IMR-90 (cell line): ENCODE results near the gene LLGL2. TPM values are rescaled to one million over a fixed set of nuclear protein-coding genes. Genes with fewer than 3 reads are reported as not detected.

Experiments used
- ATAC-seq: fragments of 200-7000 bp; cut with Tn5 transposase; 2 replicates; pipeline ENCODE4 v1.9.1; 2020; ENCODE audit warnings: low read depth, mild to moderate bottlenecking, moderate library complexity
- BruUV-seq: library from RNA; stranded (reverse); fragments of 400-500 nt; replicated peaks from 2 replicates; lab custom pipeline; 2021; lab: Mats Ljungman, UMichigan
- CTCF ChIA-PET: fragments of 300-600 bp; formaldehyde crosslinking; extraction: SDS; loops from one replicate; lab custom pipeline; 2021; ENCODE audit warnings: antibody characterized with exemption; lab: Yijun Ruan, JAX
- POLR2A ChIA-PET: fragments of 300-600 bp; sonication (Branson Sonifier 250); formaldehyde crosslinking; loops from one replicate; lab custom pipeline; 2022; ENCODE audit warnings: antibody characterized with exemption; ENCODE audit not compliant: unreplicated experiment; lab: Charles Lee
- DNase-seq: peaks from one replicate; pipeline ENCODE4 v3.0.0; 2013
- H2AFZ ChIP-seq: replicated peaks from 2 replicates; pipeline ENCODE3; 2013; ENCODE audit warnings: low read length, mild to moderate bottlenecking; ENCODE audit not compliant: poor library complexity
- H2AK5ac ChIP-seq: 2 replicates; pipeline ENCODE4 v1.6.1; 2013; ENCODE audit warnings: low read depth, low read length, inconsistent platforms
- H2AK9ac ChIP-seq: replicated peaks from 2 replicates; pipeline ENCODE3; 2013; ENCODE audit warnings: mild to moderate bottlenecking, low read depth, low read length, moderate library complexity; ENCODE audit not compliant: poor library complexity
- H2BK120ac ChIP-seq: 2 replicates; pipeline ENCODE4 v1.6.1; 2013; ENCODE audit warnings: low read depth, low read length, inconsistent platforms
- H2BK15ac ChIP-seq: 3 replicates; pipeline ENCODE4 v1.6.1; 2013; ENCODE audit warnings: low read depth, low read length, inconsistent platforms
- H2BK20ac ChIP-seq: 2 replicates; pipeline ENCODE4 v1.6.1; 2013; ENCODE audit warnings: low read depth, mild to moderate bottlenecking, inconsistent platforms, low read length, moderate library complexity
- H2BK5ac ChIP-seq: 2 replicates; pipeline ENCODE4 v1.6.1; 2013; ENCODE audit warnings: mild to moderate bottlenecking, low read depth, low read length, inconsistent platforms; ENCODE audit not compliant: poor library complexity, severe bottlenecking
- H3K14ac ChIP-seq: replicated peaks from 2 replicates; pipeline ENCODE4 v1.6.1; 2013; ENCODE audit warnings: low read depth, low read length, inconsistent platforms
- H3K18ac ChIP-seq: 2 replicates; pipeline ENCODE4 v1.6.1; 2013; ENCODE audit warnings: low read depth, low read length, control low read depth
- H3K23ac ChIP-seq: 2 replicates; pipeline ENCODE4 v1.6.1; 2013; ENCODE audit warnings: low read depth, low read length, inconsistent platforms
- H3K27ac ChIP-seq: 2 replicates; pipeline ENCODE4 v1.5.1; 2013; ENCODE audit warnings: mild to moderate bottlenecking, control low read depth, low read length; ENCODE audit not compliant: insufficient read depth
- H3K27me3 ChIP-seq: 2 replicates; pipeline ENCODE4 v1.6.1; 2013; ENCODE audit warnings: low read length; ENCODE audit not compliant: control insufficient read depth, insufficient read depth
- H3K36me3 ChIP-seq: 2 replicates; pipeline ENCODE4 v1.6.1; 2013; ENCODE audit warnings: low read length, mixed read lengths; ENCODE audit not compliant: control insufficient read depth, insufficient read depth
- H3K4ac ChIP-seq: 2 replicates; pipeline ENCODE4 v1.6.1; 2013; ENCODE audit warnings: low read depth, low read length, inconsistent platforms
- H3K4me1 ChIP-seq: 2 replicates; pipeline ENCODE4 v1.6.1; 2013; ENCODE audit warnings: low read length, mixed read lengths; ENCODE audit not compliant: control insufficient read depth, insufficient read depth
- H3K4me2 ChIP-seq: 2 replicates; pipeline ENCODE4 v1.6.1; 2013; ENCODE audit warnings: low read depth, mild to moderate bottlenecking, control low read depth, low read length, moderate library complexity
- H3K4me3 ChIP-seq: 2 replicates; pipeline ENCODE4 v1.5.1; 2013; ENCODE audit warnings: low read depth, mild to moderate bottlenecking, control low read depth, low read length, moderate library complexity; ENCODE audit not compliant: insufficient read depth
- H3K56ac ChIP-seq: 2 replicates; pipeline ENCODE4 v1.6.1; 2013; ENCODE audit warnings: low read length, inconsistent platforms; ENCODE audit not compliant: insufficient read depth; ENCODE audit errors: extremely low read depth
- H3K79me1 ChIP-seq, 2 experiments: 2 replicates each; pipeline ENCODE4 v1.6.1; 2013; ENCODE audit warnings: low read length in 2 of 2, inconsistent platforms in 1 of 2, low read depth in 1 of 2
- H3K9ac ChIP-seq: 2 replicates; pipeline ENCODE4 v1.6.1; 2013; ENCODE audit warnings: low read depth, low read length, control low read depth
- H3K9me1 ChIP-seq: 2 replicates; pipeline ENCODE4 v1.6.1; 2013; ENCODE audit warnings: low read length, inconsistent platforms; ENCODE audit not compliant: insufficient read depth
- H3K9me3 ChIP-seq: 2 replicates; pipeline ENCODE4 v1.6.1; 2013; ENCODE audit warnings: low read length; ENCODE audit not compliant: control insufficient read depth, insufficient read depth
- H4K20me1 ChIP-seq: 2 replicates; pipeline ENCODE4 v1.6.1; 2013; ENCODE audit warnings: low read length, inconsistent platforms; ENCODE audit not compliant: insufficient read depth
- H4K5ac ChIP-seq: 2 replicates; pipeline ENCODE4 v1.6.1; 2013; ENCODE audit warnings: mild to moderate bottlenecking, low read depth, low read length, control low read depth
- H4K8ac ChIP-seq, 2 experiments: 2 replicates each; pipeline ENCODE4 v1.6.1; 2013; ENCODE audit warnings: low read depth in 2 of 2, low read length in 2 of 2, control low read depth in 1 of 2, inconsistent platforms in 1 of 2
- H4K91ac ChIP-seq: 2 replicates; pipeline ENCODE4 v1.6.1; 2013; ENCODE audit warnings: low read depth, low read length, inconsistent platforms; ENCODE audit not compliant: insufficient read depth
- BHLHE40 ChIP-seq: fragments of 150-350 bp; IDR thresholded peaks from 2 replicates; pipeline ENCODE4 v1.6.1; 2016; ENCODE audit warnings: mild to moderate bottlenecking, low read depth, low read length
- CEBPB ChIP-seq: IDR thresholded peaks from 2 replicates; pipeline ENCODE4 v1.6.1; 2012; ENCODE audit warnings: low read depth, low read length, improper control_type of control experiment
- CHD1 ChIP-seq: IDR thresholded peaks from 2 replicates; pipeline ENCODE4 v1.6.1; 2012; ENCODE audit warnings: low read depth, low read length, improper control_type of control experiment
- CTCF ChIP-seq: conservative IDR thresholded peaks from 2 replicates; pipeline ENCODE4 v1.5.1; 2012; ENCODE audit warnings: mild to moderate bottlenecking, low read depth, low read length, improper control_type of control experiment
- ELK1 ChIP-seq: fragments of 150-350 bp; IDR thresholded peaks from 2 replicates; pipeline ENCODE4 v1.6.1; 2016; ENCODE audit warnings: low read depth, mild to moderate bottlenecking, low read length, moderate library complexity, borderline replicate concordance
- FOS ChIP-seq: fragments of 150-350 bp; IDR thresholded peaks from 2 replicates; pipeline ENCODE4 v1.6.1; 2016; ENCODE audit warnings: low read depth, low read length
- MAFK ChIP-seq: IDR thresholded peaks from 2 replicates; pipeline ENCODE4 v1.6.1; 2012; ENCODE audit warnings: low read depth, low read length, improper control_type of control experiment
- MXI1 ChIP-seq: IDR thresholded peaks from 2 replicates; pipeline ENCODE4 v1.6.1; 2012; ENCODE audit warnings: low read depth, mild to moderate bottlenecking, low read length, moderate library complexity, borderline replicate concordance
- NFE2L2 ChIP-seq: fragments of 150-350 bp; IDR thresholded peaks from 2 replicates; pipeline ENCODE4 v1.6.1; 2016; ENCODE audit warnings: low read depth, mild to moderate bottlenecking, low read length
- POLR2A ChIP-seq: IDR thresholded peaks from 2 replicates; pipeline ENCODE4 v1.6.1; 2012; ENCODE audit warnings: mild to moderate bottlenecking, low read depth, low read length
- RAD21 ChIP-seq: IDR thresholded peaks from 2 replicates; pipeline ENCODE4 v1.6.1; 2012; ENCODE audit warnings: low read length, improper control_type of control experiment
- RCOR1 ChIP-seq: IDR thresholded peaks from 2 replicates; pipeline ENCODE4 v1.6.1; 2012; ENCODE audit warnings: mild to moderate bottlenecking, low read length, improper control_type of control experiment; ENCODE audit not compliant: insufficient replicate concordance
- RFX5 ChIP-seq: IDR thresholded peaks from 2 replicates; pipeline ENCODE4 v1.8.0; 2012; ENCODE audit warnings: low read depth, mild to moderate bottlenecking, low read length, moderate library complexity
- SMC3 ChIP-seq: fragments of 150-350 bp; IDR thresholded peaks from 2 replicates; pipeline ENCODE4 v1.6.1; 2016; ENCODE audit warnings: low read depth, mild to moderate bottlenecking, antibody characterized with exemption, low read length, moderate library complexity
- USF2 ChIP-seq: fragments of 150-350 bp; IDR thresholded peaks from 2 replicates; pipeline ENCODE4 v1.6.1; 2017; ENCODE audit warnings: mild to moderate bottlenecking, antibody characterized with exemption, low read length, low read depth
- WGBS, 2 experiments: methylation state at CpG; one replicate each; pipeline versions ENCODE4 v1.1.5 to v1.1.7; 2013; ENCODE audit warnings: missing lambda C conversion rate in 2 of 2; ENCODE audit not compliant: insufficient read length in 1 of 2; ENCODE audit errors: extremely low coverage in 2 of 2; 5-methylcytosine and 5-hydroxymethylcytosine counted together
- dilution Hi-C: fragments of 300-500 bp; cut with HindIII; formaldehyde crosslinking; loops from one replicate; pipeline ENCODE4 v1.14.3; 2018; ENCODE audit warnings: low sequenced_read_pairs; ENCODE audit not compliant: unreplicated experiment
- in situ Hi-C: fragments of 300-500 bp; cut with MboI; formaldehyde crosslinking; loops from 3 replicates; pipeline ENCODE4 v1.14.3; 2019; ENCODE audit warnings: low sequenced_read_pairs, inconsistent platforms, mixed read lengths
- intact Hi-C: fragments of 100-400 bp; cut with micrococcal nuclease; formaldehyde crosslinking; loops from 2 replicates; pipeline ENCODE4 v1.10.0; 2022
- polyA plus RNA-seq, 3 experiments: library from polyadenylated mRNA; depleted of rRNA; stranded (reverse); fragments of >200 nt; gene quantifications; 2 replicates each; pipeline ENCODE4 v1.2.3, GENCODE V29; 2012; ENCODE audit warnings: low replicate concordance in 1 of 3
- total RNA-seq: library from RNA; depleted of rRNA; stranded (reverse); fragments of >200 nt; gene quantifications from 2 replicates; pipeline ENCODE4 v1.2.3, GENCODE V29; 2012

The LLGL2 gene
- total and polyA plus RNA-seq, 2 of the 4 experiments (the other 2 are of a cell fraction), result 0.54 to 0.72 TPM

GRCh38 chr17:75542229-75542628, 16.7 kb downstream of the LLGL2 start:
- Histone ChIP-seq H3K4me1 (no peaks in the 10 kb centered on the region), H4K5ac (no peak overlapping the region), H3K9me1 (no peaks in the 10 kb centered on the region), H3K79me1 (no peaks in the 10 kb centered on the region), H2AFZ (no peak overlapping the region), H3K27me3 (peaks cover 67% of the 10 kb centered on the region), H3K23ac (no peak overlapping the region), H2BK20ac (no peak overlapping the region), H3K56ac (no peak overlapping the region), H2BK5ac (no peak overlapping the region), H4K91ac (no peak overlapping the region), H3K14ac (no peak overlapping the region), H3K4ac (no peak overlapping the region), H2BK120ac (no peak overlapping the region), H3K9me3 (no peaks in the 10 kb centered on the region), H3K18ac (no peak overlapping the region), H3K9ac (no peak overlapping the region), H3K4me3 (no peak overlapping the region), H2AK9ac (no peak overlapping the region), H3K36me3 (no peaks in the 10 kb centered on the region), H2AK5ac (no peak overlapping the region), H2BK15ac (no peak overlapping the region), H3K27ac (no peak overlapping the region), H4K8ac (no peak overlapping the region), H3K4me2 (no peak overlapping the region), H4K20me1 (no peaks in the 10 kb centered on the region)
- TF ChIP-seq CEBPB, result no peak
- TF ChIP-seq FOS, result no peak
- TF ChIP-seq MAFK, result no peak
- TF ChIP-seq NFE2L2, result no peak
- no peak for TF ChIP-seq POLR2A
- no peak for TF ChIP-seq MXI1
- TF ChIP-seq RCOR1, result no peak
- no peak for TF ChIP-seq RFX5
- no peak for TF ChIP-seq CTCF
- TF ChIP-seq CHD1, result no peak
- no peak for TF ChIP-seq USF2
- no peak for TF ChIP-seq RAD21
- no peak for TF ChIP-seq BHLHE40
- no peak for TF ChIP-seq SMC3
- no peak for TF ChIP-seq ELK1
- 86% methylated on average over 2 of the region's 8 CpGs; no CpG with 5 or more reads in 1 of the 2 experiments for WGBS, 2 experiments
- dilution Hi-C loops (no loop called here), in situ Hi-C loops (no loop called here), intact Hi-C loops (no loop called here)
- no peak for DNase-seq
- BruUV-seq, result no TSS peak
- ATAC-seq, result no peak
- POLR2A ChIA-PET, result no interaction called here
- CTCF ChIA-PET, result no interaction called here
